Frontal cortex (tissue), 4 donors: ENCODE data around the gene FBRSL1. TPM values are rescaled to one million over a fixed set of nuclear protein-coding genes. Genes with fewer than 3 reads are reported as not detected.

Experiments
- DNase-seq, 2 donors: peaks; one replicate each; pipeline ENCODE4 v3.0.0; 2012; ENCODE audit warnings: low spot score in 2 of 2
- FAIRE-seq: peaks from 2 replicates; lab custom pipeline; 2012; peaks lifted over from hg19 to GRCh38; lab: Jason Lieb, UNC
- total RNA-seq: library from RNA; depleted of rRNA; stranded (reverse); fragments of >200 nt; gene quantifications from one replicate; pipeline ENCODE4 v1.2.3, GENCODE V29; 2014
- donor health status: control.
- donor health status: control.
- donor health status: control.

The FBRSL1 gene
- total RNA-seq, 1 donor from 2014 or later, result 4.1 TPM

GRCh38 chr12:132507656-132508490 lies 17.9 kb downstream of the FBRSL1 start:
- FAIRE-seq, result no peak
- no peak for DNase-seq

GRCh38 chr12:132508491-132508740 lies 18.5 kb downstream of the FBRSL1 start:
- no peak for DNase-seq
- no peak for FAIRE-seq

GRCh38 chr12:132508860-132509732 lies 19.1 kb downstream of the FBRSL1 start:
- FAIRE-seq, result no peak
- no peak for DNase-seq

- FAIRE-seq (no peak), DNase-seq (no peak)
Measured at GRCh38 chr12:132510111-132510724, 20.3 kb downstream of the FBRSL1 start.

- FAIRE-seq, result no peak
- DNase-seq, result no peak
Measured at GRCh38 chr12:132510746-132511477, 21.0 kb downstream of the FBRSL1 start.

GRCh38 chr12:132511516-132512196 lies 21.7 kb downstream of the FBRSL1 start:
- DNase-seq (peak in 1 of 2 donors; percentile 69), FAIRE-seq (no peak)

GRCh38 chr12:132512197-132513069 lies 22.5 kb downstream of the FBRSL1 start:
- FAIRE-seq, result no peak

GRCh38 chr12:132513070-132513398 lies 23.1 kb downstream of the FBRSL1 start:
- DNase-seq, result no peak
- FAIRE-seq, result no peak

More at GRCh38 chr12:132512197-132513069, 22.5 kb downstream of the FBRSL1 start:
- DNase-seq, result no peak

- DNase-seq (no peak), FAIRE-seq (no peak)
Measured at GRCh38 chr12:132513458-132514135, 23.6 kb downstream of the FBRSL1 start.

- FAIRE-seq, result no peak
- no peak for DNase-seq
Measured at GRCh38 chr12:132514216-132514820, 24.4 kb downstream of the FBRSL1 start.

- DNase-seq (no peak), FAIRE-seq (no peak)
Measured at GRCh38 chr12:132514838-132515237, 24.9 kb downstream of the FBRSL1 start.

- FAIRE-seq (no peak), DNase-seq (no peak)
Measured at GRCh38 chr12:132516095-132517012, 26.4 kb downstream of the FBRSL1 start.

GRCh38 chr12:132517013-132517739 lies 27.2 kb downstream of the FBRSL1 start:
- no peak for DNase-seq
- FAIRE-seq, result no peak

- FAIRE-seq (no peak), DNase-seq (no peak)
Measured at GRCh38 chr12:132517740-132518100, 27.8 kb downstream of the FBRSL1 start.

GRCh38 chr12:132518354-132518992 lies 28.5 kb downstream of the FBRSL1 start:
- no peak for DNase-seq
- FAIRE-seq, result no peak
